22Rv1 (cell line): ENCODE results near the gene DYNC1LI2.

ENCODE experiments used
- ZFX ChIP-seq: fragments of 450-650 bp; IDR thresholded peaks from 2 replicates; pipeline ENCODE4 v1.6.1; 2017; ENCODE audit warnings: antibody characterized with exemption, borderline replicate concordance
- TF ChIP-seq, protein P1 (sequence below): fragments of 450-650 bp; IDR thresholded peaks from 2 replicates; pipeline ENCODE4 v1.5.1; 2017; ENCODE audit warnings: mild to moderate bottlenecking

DNA sequence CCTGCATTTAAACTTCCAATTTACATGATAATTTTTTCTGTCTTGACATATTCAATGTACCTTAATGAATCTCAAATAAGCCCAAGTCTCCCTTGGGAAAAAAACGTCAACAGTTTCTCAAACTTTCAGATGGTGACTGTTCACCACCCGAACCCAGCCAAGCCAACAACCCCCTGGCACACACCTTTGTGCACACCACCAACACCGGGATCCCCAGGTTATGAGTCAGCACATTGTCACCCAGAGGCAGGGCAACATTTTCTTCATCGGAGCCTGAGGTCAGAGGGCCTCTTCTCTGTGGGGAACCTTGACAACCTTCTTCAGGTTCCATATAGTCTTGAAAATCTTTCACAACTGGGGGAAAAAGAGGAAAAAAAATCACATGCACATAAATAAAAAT is 15.5 kb downstream of the DYNC1LI2 start:
- TF ChIP-seq, protein P1, sequence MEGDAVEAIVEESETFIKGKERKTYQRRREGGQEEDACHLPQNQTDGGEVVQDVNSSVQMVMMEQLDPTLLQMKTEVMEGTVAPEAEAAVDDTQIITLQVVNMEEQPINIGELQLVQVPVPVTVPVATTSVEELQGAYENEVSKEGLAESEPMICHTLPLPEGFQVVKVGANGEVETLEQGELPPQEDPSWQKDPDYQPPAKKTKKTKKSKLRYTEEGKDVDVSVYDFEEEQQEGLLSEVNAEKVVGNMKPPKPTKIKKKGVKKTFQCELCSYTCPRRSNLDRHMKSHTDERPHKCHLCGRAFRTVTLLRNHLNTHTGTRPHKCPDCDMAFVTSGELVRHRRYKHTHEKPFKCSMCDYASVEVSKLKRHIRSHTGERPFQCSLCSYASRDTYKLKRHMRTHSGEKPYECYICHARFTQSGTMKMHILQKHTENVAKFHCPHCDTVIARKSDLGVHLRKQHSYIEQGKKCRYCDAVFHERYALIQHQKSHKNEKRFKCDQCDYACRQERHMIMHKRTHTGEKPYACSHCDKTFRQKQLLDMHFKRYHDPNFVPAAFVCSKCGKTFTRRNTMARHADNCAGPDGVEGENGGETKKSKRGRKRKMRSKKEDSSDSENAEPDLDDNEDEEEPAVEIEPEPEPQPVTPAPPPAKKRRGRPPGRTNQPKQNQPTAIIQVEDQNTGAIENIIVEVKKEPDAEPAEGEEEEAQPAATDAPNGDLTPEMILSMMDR, result no peak
- no peak for TF ChIP-seq ZFX
